Ascending aorta (tissue), 2 donors: Measurements from ENCODE around the gene TBC1D24. TPM values are rescaled to one million over a fixed set of nuclear protein-coding genes. Genes with fewer than 3 reads are reported as not detected.

ENCODE experiments used
- DNase-seq, 2 donors: peaks; one replicate each; pipeline ENCODE4 v3.0.0-alpha.2; 2019; ENCODE audit warnings: low spot score in 2 of 2
- H3K27ac ChIP-seq, 2 donors: fragments of 200-600 bp; sonication (generic); one replicate each; pipeline ENCODE4 v1.5.1; 2016 to 2017; ENCODE audit warnings: mild to moderate bottlenecking in 1 of 2
- H3K27me3 ChIP-seq: fragments of 200-600 bp; sonication (generic); one replicate; pipeline ENCODE4 v1.5.1; 2017
- H3K36me3 ChIP-seq, 2 donors: fragments of 200-600 bp; sonication (generic); one replicate each; pipeline ENCODE4 v1.5.1; 2016
- H3K4me1 ChIP-seq, 2 donors: fragments of 200-600 bp; sonication (generic); one replicate each; pipeline ENCODE4 v1.5.1; 2016 to 2017; ENCODE audit warnings: mild to moderate bottlenecking in 1 of 2
- H3K4me3 ChIP-seq, 2 donors: fragments of 200-600 bp; sonication (generic); one replicate each; pipeline ENCODE4 v1.5.1; 2016 to 2017; ENCODE audit warnings: mild to moderate bottlenecking in 1 of 2
- H3K9me3 ChIP-seq, 2 donors: fragments of 200-600 bp; sonication (generic); one replicate each; pipeline ENCODE4 v1.5.1; 2016
- CTCF ChIP-seq, 3 experiments: fragments of 200-600 bp in 2 of 3; fragments of 450-650 bp in 1 of 3; sonication (generic) in 2 of 3; IDR thresholded peaks; one replicate each; pipeline ENCODE4 v1.5.1; 2016 to 2019; ENCODE audit warnings: antibody characterized with exemption in 3 of 3, mild to moderate bottlenecking in 1 of 3, moderate library complexity in 1 of 3
- intact Hi-C: fragments of 100-400 bp; cut with DNase I; formaldehyde crosslinking; loops from one replicate; pipeline ENCODE4 v1.15.1; 2023
- total RNA-seq: library from RNA; depleted of rRNA; stranded (reverse); fragments of >200 nt; gene quantifications from one replicate; pipeline ENCODE4 v1.1.0, GENCODE V29; 2016

The TBC1D24 gene
- total RNA-seq, 1 donor from 2014 or later = 22.5 TPM

DNA sequence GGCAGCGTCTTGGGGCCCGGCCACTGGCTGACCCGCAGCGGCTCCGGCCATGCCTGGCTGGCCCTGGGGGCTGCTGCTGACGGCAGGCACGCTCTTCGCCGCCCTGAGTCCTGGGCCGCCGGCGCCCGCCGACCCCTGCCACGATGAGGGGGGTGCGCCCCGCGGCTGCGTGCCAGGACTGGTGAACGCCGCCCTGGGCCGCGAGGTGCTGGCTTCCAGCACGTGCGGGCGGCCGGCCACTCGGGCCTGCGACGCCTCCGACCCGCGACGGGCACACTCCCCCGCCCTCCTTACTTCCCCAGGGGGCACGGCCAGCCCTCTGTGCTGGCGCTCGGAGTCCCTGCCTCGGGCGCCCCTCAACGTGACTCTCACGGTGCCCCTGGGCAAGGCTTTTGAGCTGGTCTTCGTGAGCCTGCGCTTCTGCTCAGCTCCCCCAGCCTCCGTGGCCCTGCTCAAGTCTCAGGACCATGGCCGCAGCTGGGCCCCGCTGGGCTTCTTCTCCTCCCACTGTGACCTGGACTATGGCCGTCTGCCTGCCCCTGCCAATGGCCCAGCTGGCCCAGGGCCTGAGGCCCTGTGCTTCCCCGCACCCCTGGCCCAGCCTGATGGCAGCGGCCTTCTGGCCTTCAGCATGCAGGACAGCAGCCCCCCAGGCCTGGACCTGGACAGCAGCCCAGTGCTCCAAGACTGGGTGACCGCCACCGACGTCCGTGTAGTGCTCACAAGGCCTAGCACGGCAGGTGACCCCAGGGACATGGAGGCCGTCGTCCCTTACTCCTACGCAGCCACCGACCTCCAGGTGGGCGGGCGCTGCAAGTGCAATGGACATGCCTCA lies 3.1 kb upstream of the TBC1D24 start:
- Histone ChIP-seq H3K27me3 (peaks cover 12% of the 10 kb centered on the region), H3K27ac (no peak overlapping the region), H3K9me3 (no peaks in the 10 kb centered on the region), H3K4me1 (peaks cover 24 to 42% of the 10 kb centered on the region in 2 donors), H3K4me3 (peak overlapping the region; percentile 21 to 30), H3K36me3 (no peaks in the 10 kb centered on the region)
- no peak for DNase-seq
- intact Hi-C loops = no loop called here
- TF ChIP-seq CTCF (IDR thresholded peaks at IDR 0.05) = no peak

DNA sequence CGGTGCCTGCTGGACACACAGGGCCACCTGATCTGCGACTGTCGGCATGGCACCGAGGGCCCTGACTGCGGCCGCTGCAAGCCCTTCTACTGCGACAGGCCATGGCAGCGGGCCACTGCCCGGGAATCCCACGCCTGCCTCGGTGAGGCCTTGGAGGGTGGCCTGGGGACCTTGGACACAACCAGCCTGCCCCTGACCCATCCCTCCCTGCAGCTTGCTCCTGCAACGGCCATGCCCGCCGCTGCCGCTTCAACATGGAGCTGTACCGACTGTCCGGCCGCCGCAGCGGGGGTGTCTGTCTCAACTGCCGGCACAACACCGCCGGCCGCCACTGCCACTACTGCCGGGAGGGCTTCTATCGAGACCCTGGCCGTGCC lies 2.5 kb upstream of the TBC1D24 start:
- no peak overlapping the region for H3K27ac ChIP-seq
- no peak overlapping the region for H3K4me3 ChIP-seq
- TF ChIP-seq CTCF (IDR thresholded peaks at IDR 0.05) = no peak
- no peak for DNase-seq
- H3K36me3 ChIP-seq = no peaks in the 10 kb centered on the region
- intact Hi-C loops = no loop called here
- peaks cover 24 to 42% of the 10 kb centered on the region in 2 donors for H3K4me1 ChIP-seq
- no peaks in the 10 kb centered on the region for H3K9me3 ChIP-seq
- H3K27me3 ChIP-seq = peaks cover 12% of the 10 kb centered on the region

DNA sequence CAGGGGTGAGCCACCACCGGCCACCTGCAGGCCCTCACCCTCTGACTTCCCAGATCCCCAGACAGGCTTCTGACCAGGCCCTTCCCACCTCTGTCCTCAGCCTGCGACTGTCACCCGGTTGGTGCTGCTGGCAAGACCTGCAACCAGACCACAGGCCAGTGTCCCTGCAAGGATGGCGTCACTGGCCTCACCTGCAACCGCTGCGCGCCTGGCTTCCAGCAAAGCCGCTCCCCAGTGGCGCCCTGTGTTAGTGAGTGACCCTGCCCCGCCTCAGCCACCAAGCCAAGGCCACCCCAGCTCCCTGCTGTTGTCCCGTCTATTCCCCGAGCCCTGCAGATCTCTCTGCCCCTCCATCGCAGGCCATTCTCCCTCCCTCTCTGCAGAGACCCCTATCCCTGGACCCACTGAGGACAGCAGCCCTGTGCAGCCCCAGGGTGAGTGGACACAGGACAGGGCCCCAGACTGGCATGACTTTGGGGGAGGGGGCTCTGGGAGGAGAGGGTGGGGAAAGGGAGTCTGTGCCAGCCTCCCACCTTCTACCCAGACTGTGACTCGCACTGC lies 2.0 kb upstream of the TBC1D24 start:
- H3K36me3 ChIP-seq = no peaks in the 10 kb centered on the region
- H3K4me3 ChIP-seq = peak overlapping the region in 1 of 2 donors; percentile 68
- H3K27me3 ChIP-seq = peaks cover 12% of the 10 kb centered on the region
- TF ChIP-seq CTCF (IDR thresholded peaks at IDR 0.05) = no peak
- intact Hi-C loops = no loop called here
- DNase-seq = no peak
- no peak overlapping the region for H3K27ac ChIP-seq
- H3K9me3 ChIP-seq = no peaks in the 10 kb centered on the region
- H3K4me1 ChIP-seq = peaks cover 23 to 39% of the 10 kb centered on the region in 2 donors

GRCh38 chr16:2473446-2473926 lies 1.4 kb upstream of the TBC1D24 start:
- peaks cover 12% of the 10 kb centered on the region for H3K27me3 ChIP-seq

More at GRCh38 chr16:2473446-2473926, 1.4 kb upstream of the TBC1D24 start:
- Histone ChIP-seq H3K4me1 (peaks cover 21 to 34% of the 10 kb centered on the region in 2 donors), H3K36me3 (no peaks in the 10 kb centered on the region), H3K27ac (no peak overlapping the region), H3K9me3 (no peaks in the 10 kb centered on the region), H3K4me3 (peak overlapping the region; percentile 68 to 76)
- no peak for TF ChIP-seq CTCF (IDR thresholded peaks at IDR 0.05)
- DNase-seq = no peak
- intact Hi-C loops = no loop called here
